Adipocyte (in vitro differentiated cells): ENCODE measurements around the gene TICRR.
"Not testable (repeated sequence)": the region's sequence is repeated elsewhere in the genome, so short reads cannot be mapped to it uniquely, and the experiment has no call there.

ENCODE experiments used
- DNase-seq: peaks from one replicate; pipeline ENCODE4 v3.0.0-alpha.2; 2015; ENCODE audit warnings: low read depth
- H3K27me3 ChIP-seq: replicated peaks from 2 replicates; pipeline ENCODE4 v1.7.0; 2013; ENCODE audit warnings: mild to moderate bottlenecking, low read length, moderate library complexity; ENCODE audit not compliant: control insufficient read depth, insufficient read depth
- H3K36me3 ChIP-seq: 2 replicates; pipeline ENCODE4 v1.7.0; 2013; ENCODE audit warnings: low read length, mild to moderate bottlenecking, moderate library complexity; ENCODE audit not compliant: control insufficient read depth, insufficient read depth, severe bottlenecking
- H3K4me1 ChIP-seq: 2 replicates; pipeline ENCODE4 v1.7.0; 2013; ENCODE audit warnings: mild to moderate bottlenecking, low read length, moderate library complexity; ENCODE audit not compliant: control insufficient read depth, insufficient read depth
- H3K4me3 ChIP-seq: 2 replicates; pipeline ENCODE4 v1.7.0; 2013; ENCODE audit warnings: mild to moderate bottlenecking, low read length, moderate library complexity
- H3K9ac ChIP-seq: 2 replicates; pipeline ENCODE4 v1.7.0; 2013; ENCODE audit warnings: mild to moderate bottlenecking, low read length, moderate library complexity
- H3K9me3 ChIP-seq: 2 replicates; pipeline ENCODE4 v1.7.0; 2013; ENCODE audit warnings: mild to moderate bottlenecking, low read length, moderate library complexity; ENCODE audit not compliant: control insufficient read depth

TICRR gene

GRCh38 chr15:89549138-89549537 is 26.1 kb upstream of the TICRR start:
- not testable (repeated sequence) for H3K4me1 ChIP-seq, DNase-seq, H3K4me3 ChIP-seq, H3K9ac ChIP-seq, H3K36me3 ChIP-seq
- Histone ChIP-seq H3K27me3 (peaks cover 51% of the 10 kb centered on the region), H3K9me3 (peaks cover 15% of the 10 kb centered on the region)

DNA sequence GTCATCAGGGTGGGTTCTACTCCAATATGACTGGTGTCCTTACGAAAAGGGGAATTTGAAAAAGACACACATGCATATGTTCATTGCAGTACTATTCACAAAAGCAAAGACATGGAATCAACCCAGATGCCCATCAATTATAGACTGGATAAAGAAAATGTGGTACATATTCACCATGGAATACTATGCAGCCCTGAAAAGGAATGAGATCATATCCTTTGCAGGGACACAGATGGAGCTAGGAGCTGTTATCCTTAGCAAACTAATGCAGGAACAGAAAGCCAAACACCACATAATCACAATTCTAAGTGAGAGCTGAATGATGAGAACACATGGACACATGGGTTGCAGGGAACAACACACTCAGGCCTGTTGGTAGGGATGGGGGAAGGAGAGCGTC is 24.8 kb upstream of the TICRR start:
- Histone ChIP-seq H3K36me3 (no peaks in the 10 kb centered on the region), H3K9ac (no peak overlapping the region), H3K9me3 (peaks cover 15% of the 10 kb centered on the region), H3K27me3 (peaks cover 56% of the 10 kb centered on the region), H3K4me1 (no peaks in the 10 kb centered on the region), H3K4me3 (no peak overlapping the region)
- no peak for DNase-seq

DNA sequence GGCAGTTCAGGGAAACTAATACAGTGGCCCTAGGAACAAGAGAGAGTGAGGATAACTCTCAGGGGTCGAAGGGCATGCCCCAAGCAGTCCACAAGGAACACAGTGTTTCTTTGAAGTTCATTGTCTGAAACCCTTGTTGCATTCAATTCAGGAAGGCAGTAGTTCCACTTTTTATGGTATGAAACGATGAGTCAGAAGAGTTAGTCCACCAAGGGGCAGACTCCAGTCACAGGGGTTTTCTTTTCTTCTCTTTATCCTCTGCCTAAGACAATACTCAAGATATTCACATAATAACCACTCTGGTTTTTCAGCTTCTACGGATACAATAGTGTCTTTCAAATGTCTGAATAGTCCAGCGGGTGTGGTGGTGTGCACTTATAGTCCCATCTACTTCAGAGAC is 23.7 kb upstream of the TICRR start:
- Histone ChIP-seq H3K4me3 (no peak overlapping the region), H3K27me3 (peaks cover 50% of the 10 kb centered on the region), H3K36me3 (no peaks in the 10 kb centered on the region), H3K9me3 (peaks cover 15% of the 10 kb centered on the region), H3K4me1 (no peaks in the 10 kb centered on the region), H3K9ac (no peak overlapping the region)
- DNase-seq, result no peak

DNA sequence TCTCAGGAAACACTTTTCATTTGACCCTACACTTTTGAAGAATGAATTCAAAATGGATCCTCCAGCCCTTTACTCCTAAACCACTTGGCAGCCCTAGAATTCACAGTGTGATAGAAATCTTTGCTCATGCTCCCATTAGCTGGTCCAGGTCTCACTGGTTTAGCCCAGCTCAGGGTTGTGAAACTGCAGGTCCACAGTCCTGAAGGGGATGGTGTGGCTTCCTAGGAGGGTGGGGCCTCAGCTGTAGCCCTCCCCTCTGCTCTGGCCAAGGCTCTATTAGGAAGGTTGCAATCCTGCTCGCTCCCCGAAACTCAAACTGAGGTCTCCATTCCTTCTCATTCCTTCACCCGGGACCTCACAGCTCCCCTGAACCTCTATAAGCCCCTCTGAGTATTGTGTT is 21.6 kb upstream of the TICRR start:
- no peak for DNase-seq
- no peak overlapping the region for H3K9ac ChIP-seq
- H3K4me3 ChIP-seq, result no peak overlapping the region
- peaks cover 40% of the 10 kb centered on the region for H3K27me3 ChIP-seq
- no peaks in the 10 kb centered on the region for H3K36me3 ChIP-seq
- H3K9me3 ChIP-seq, result peaks cover 5% of the 10 kb centered on the region
- no peaks in the 10 kb centered on the region for H3K4me1 ChIP-seq

DNA sequence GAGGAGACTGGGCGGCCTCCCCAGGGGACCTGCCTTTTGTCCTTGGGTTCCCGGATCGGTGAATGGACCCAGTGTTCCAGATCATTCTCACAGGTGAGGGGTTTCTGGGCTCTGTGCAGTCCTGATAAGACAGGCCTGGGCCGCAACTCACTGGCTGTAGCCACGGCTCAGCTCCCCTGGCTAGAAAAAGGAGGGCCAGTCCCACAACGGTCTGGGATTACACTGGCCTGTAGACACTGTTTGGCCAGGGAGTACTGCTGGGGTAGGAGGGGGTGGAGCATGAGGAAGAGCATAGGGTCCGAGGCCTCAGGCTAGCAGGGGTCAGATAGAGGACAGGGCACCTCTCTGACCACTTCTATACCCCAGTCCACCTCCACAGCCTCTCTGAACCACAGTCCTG is 21.0 kb upstream of the TICRR start:
- no peaks in the 10 kb centered on the region for H3K4me1 ChIP-seq
- H3K9ac ChIP-seq, result no peak overlapping the region
- H3K4me3 ChIP-seq, result no peak overlapping the region
- H3K27me3 ChIP-seq, result peaks cover 43% of the 10 kb centered on the region
- no peaks in the 10 kb centered on the region for H3K36me3 ChIP-seq
- no peak for DNase-seq
- peaks cover 3% of the 10 kb centered on the region for H3K9me3 ChIP-seq

DNA sequence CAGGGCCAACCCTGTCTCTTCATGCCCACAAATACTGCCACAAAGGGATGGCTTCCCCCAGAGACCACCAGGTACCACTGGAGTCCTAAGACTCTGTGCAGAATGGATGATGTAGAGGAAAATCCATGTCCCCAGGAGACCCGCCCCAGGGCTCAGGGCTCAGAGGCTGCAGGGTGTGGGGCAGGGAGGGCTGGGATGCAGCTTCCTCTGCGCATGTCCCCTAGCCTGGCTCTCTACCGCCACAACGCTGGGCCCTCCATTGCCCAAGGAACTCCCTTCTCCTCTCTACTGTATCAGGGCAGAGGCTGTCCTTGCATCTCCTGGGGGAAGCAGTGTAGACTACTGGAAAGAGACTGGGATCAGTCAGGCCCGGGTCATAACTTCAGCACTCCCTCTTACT is 19.5 kb upstream of the TICRR start:
- no peaks in the 10 kb centered on the region for H3K36me3 ChIP-seq
- no peak overlapping the region for H3K9ac ChIP-seq
- H3K27me3 ChIP-seq, result peaks cover 52% of the 10 kb centered on the region
- no peak for DNase-seq
- no peak overlapping the region for H3K4me3 ChIP-seq
- H3K9me3 ChIP-seq, result no peaks in the 10 kb centered on the region
- no peaks in the 10 kb centered on the region for H3K4me1 ChIP-seq

- Histone ChIP-seq H3K4me3 (no peak overlapping the region), H3K4me1 (no peaks in the 10 kb centered on the region), H3K9me3 (no peaks in the 10 kb centered on the region), H3K27me3 (peaks cover 47% of the 10 kb centered on the region), H3K9ac (no peak overlapping the region), H3K36me3 (no peaks in the 10 kb centered on the region)
- peak; percentile 89 for DNase-seq
These were observed 18.6 kb upstream of the TICRR start for GRCh38 chr15:89556413-89557262.

DNA sequence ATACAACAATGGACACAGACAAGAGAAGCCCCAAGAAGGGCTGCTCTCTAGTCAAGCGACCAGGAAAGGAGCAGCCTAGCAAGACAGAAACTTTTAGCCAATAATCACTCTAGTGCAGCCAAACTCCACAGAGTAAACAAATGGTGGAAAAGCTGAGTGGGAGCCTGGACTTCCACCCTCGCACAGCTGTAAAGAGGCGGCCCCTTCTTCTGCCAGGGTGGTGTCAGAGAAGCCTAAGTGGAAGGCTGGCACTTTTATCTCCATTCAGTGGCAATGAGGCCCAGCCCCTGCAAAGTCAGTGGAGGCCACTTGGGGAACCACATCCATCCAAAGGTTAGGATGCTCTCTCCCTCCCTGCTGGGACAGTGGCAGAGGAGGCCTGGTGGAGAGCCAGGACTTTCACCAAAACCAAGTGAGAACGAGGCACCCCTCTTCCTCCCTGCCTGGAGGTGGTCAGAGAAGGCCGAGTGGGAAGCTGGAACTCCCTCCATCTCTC is 15.5 kb upstream of the TICRR start:
- DNase-seq, result no peak
- no peaks in the 10 kb centered on the region for H3K36me3 ChIP-seq
- no peaks in the 10 kb centered on the region for H3K4me1 ChIP-seq
- no peaks in the 10 kb centered on the region for H3K9me3 ChIP-seq
- no peak overlapping the region for H3K4me3 ChIP-seq
- no peak overlapping the region for H3K9ac ChIP-seq
- H3K27me3 ChIP-seq, result peaks cover 21% of the 10 kb centered on the region

DNA sequence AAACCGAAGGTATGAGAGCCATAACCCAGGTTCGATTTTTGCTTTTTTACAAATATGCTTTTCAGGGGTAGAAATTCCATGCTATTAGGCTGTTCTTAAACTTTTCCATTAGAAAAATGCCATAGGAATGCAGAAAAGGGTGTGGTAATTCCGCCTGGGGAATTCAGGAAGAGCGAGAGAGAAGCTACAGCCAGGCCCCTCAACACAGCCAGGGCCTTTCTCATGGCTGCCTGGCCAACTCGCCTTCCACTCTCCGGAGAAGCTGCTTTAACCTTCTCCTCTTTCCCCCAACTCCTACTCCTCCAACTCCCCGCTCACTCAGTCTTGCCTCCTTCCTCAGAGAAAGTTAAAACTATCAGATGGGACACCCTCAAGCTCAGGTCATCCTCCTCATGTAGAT is 9.1 kb upstream of the TICRR start:
- Histone ChIP-seq H3K4me1 (peaks cover 10% of the 10 kb centered on the region), H3K27me3 (no peaks in the 10 kb centered on the region), H3K36me3 (no peaks in the 10 kb centered on the region), H3K4me3 (no peak overlapping the region), H3K9me3 (peaks cover 7% of the 10 kb centered on the region), H3K9ac (peak overlapping the region; percentile 71)
- no peak for DNase-seq

GRCh38 chr15:89566621-89567294 is 8.5 kb upstream of the TICRR start:
- no peak for DNase-seq
- H3K36me3 ChIP-seq, result no peaks in the 10 kb centered on the region
- peaks cover 7% of the 10 kb centered on the region for H3K9me3 ChIP-seq
- peak overlapping the region; percentile 71 for H3K9ac ChIP-seq
- H3K4me3 ChIP-seq, result no peak overlapping the region
- peaks cover 10% of the 10 kb centered on the region for H3K4me1 ChIP-seq
- no peaks in the 10 kb centered on the region for H3K27me3 ChIP-seq

- DNase-seq, result no peak
- H3K27me3 ChIP-seq, result no peaks in the 10 kb centered on the region
- H3K36me3 ChIP-seq, result no peaks in the 10 kb centered on the region
- no peak overlapping the region for H3K4me3 ChIP-seq
- H3K4me1 ChIP-seq, result peaks cover 10% of the 10 kb centered on the region
- no peak overlapping the region for H3K9ac ChIP-seq
- H3K9me3 ChIP-seq, result peaks cover 7% of the 10 kb centered on the region
These were observed 6.1 kb upstream of the TICRR start for GRCh38 chr15:89569090-89569745.
